GM12878 (cell line): ENCODE results near the gene TBC1D10A. TPM values are rescaled to one million over a fixed set of nuclear protein-coding genes. Genes with fewer than 3 reads are reported as not detected.

ENCODE experiments used
- ATAC-seq: fragments of 200-7000 bp; cut with Tn5 transposase; 3 replicates; pipeline ENCODE4 v1.9.1; 2020; ENCODE audit warnings: mild to moderate bottlenecking, moderate library complexity
- BruUV-seq: library from RNA; stranded (reverse); fragments of 400-500 nt; replicated peaks from 2 replicates; lab custom pipeline; 2021; lab: Mats Ljungman, UMichigan
- CTCF ChIA-PET: fragments of 300-600 bp; sonication (Branson Sonifier 250); formaldehyde crosslinking; extraction: SDS; loops from one replicate; lab custom pipeline; 2021; ENCODE audit warnings: inconsistent platforms; lab: Yijun Ruan, JAX
- POLR2A ChIA-PET: fragments of 350-600 bp; formaldehyde crosslinking; extraction: SDS; loops from one replicate; lab custom pipeline; 2021; ENCODE audit warnings: inconsistent platforms; lab: Charles Lee
- RAD21 ChIA-PET: fragments of 300-600 bp; sonication (Branson Sonifier 250); formaldehyde crosslinking; loops from one replicate; lab custom pipeline; 2023; ENCODE audit warnings: antibody characterized with exemption; ENCODE audit not compliant: unreplicated experiment; lab: Charles Lee
- SMC1A ChIA-PET: fragments of 300-600 bp; sonication (Branson Sonifier 250); formaldehyde crosslinking; loops from one replicate; lab custom pipeline; 2023; ENCODE audit not compliant: unreplicated experiment, uncharacterized antibody; lab: Charles Lee
- DNase-seq: peaks from one replicate; pipeline ENCODE4 v3.0.0-alpha.2; 2011; ENCODE audit warnings: low read depth, low spot score
- FAIRE-seq: peaks from 3 replicates; lab custom pipeline; 2011; peaks lifted over from hg19 to GRCh38; lab: Jason Lieb, UNC
- H2AFZ ChIP-seq: 2 replicates; pipeline ENCODE4 v1.6.0; 2011; ENCODE audit warnings: low read depth, low read length, control low read depth; ENCODE audit not compliant: control insufficient read depth
- H3K27ac ChIP-seq: 2 replicates; pipeline ENCODE4 v1.5.1; 2011; ENCODE audit warnings: control low read depth; ENCODE audit not compliant: control insufficient read depth, insufficient read depth
- H3K27me3 ChIP-seq, 2 experiments: replicated peaks in 1 of 2; 2 replicates each; pipeline versions ENCODE4 v1.6.0 to v1.6.1; 2011; ENCODE audit warnings: low read length in 1 of 2; ENCODE audit not compliant: control insufficient read depth in 2 of 2, insufficient read depth in 2 of 2
- H3K36me3 ChIP-seq, 2 experiments: 2 replicates each; pipeline ENCODE4 v1.5.1; 2011; ENCODE audit warnings: low read length in 1 of 2; ENCODE audit not compliant: control insufficient read depth in 2 of 2, insufficient read depth in 2 of 2
- H3K4me1 ChIP-seq: 2 replicates; pipeline ENCODE4 v1.6.1; 2011; ENCODE audit warnings: mild to moderate bottlenecking, low read length, moderate library complexity, mixed read lengths; ENCODE audit not compliant: control insufficient read depth, insufficient read depth
- H3K4me2 ChIP-seq: 2 replicates; pipeline ENCODE4 v1.6.0; 2011; ENCODE audit warnings: control low read depth; ENCODE audit not compliant: control insufficient read depth, insufficient read depth
- H3K4me3 ChIP-seq: fragments of 200-600 bp; sonication (generic); 2 replicates; pipeline ENCODE4 v1.5.1; 2016
- H3K79me2 ChIP-seq: 2 replicates; pipeline ENCODE4 v1.6.0; 2011; ENCODE audit warnings: low read length; ENCODE audit not compliant: control insufficient read depth, insufficient read depth
- H3K9ac ChIP-seq: 2 replicates; pipeline ENCODE4 v1.8.0; 2011; ENCODE audit warnings: low read length, control low read depth, mixed read lengths; ENCODE audit not compliant: control insufficient read depth, insufficient read depth
- H3K9me3 ChIP-seq: replicated peaks from 3 replicates; pipeline ENCODE4 v1.5.1; 2011; ENCODE audit warnings: mild to moderate bottlenecking, low read length; ENCODE audit not compliant: control insufficient read depth, insufficient read depth
- H4K20me1 ChIP-seq: 2 replicates; pipeline ENCODE4 v1.6.0; 2011; ENCODE audit not compliant: control insufficient read depth, insufficient read depth
- BACH1 ChIP-seq: fragments of 450-650 bp; IDR thresholded peaks from 2 replicates; pipeline ENCODE4 v1.6.1; 2017; ENCODE audit warnings: mild to moderate bottlenecking, borderline replicate concordance
- BMI1 ChIP-seq: fragments of 450-650 bp; IDR thresholded peaks from 2 replicates; pipeline ENCODE4 v1.6.1; 2016; ENCODE audit warnings: mild to moderate bottlenecking, moderate library complexity, borderline replicate concordance
- BRCA1 ChIP-seq: IDR thresholded peaks from 2 replicates; pipeline ENCODE4 v1.6.1; 2011; ENCODE audit warnings: low read depth, low read length, improper control_type of control experiment
- DPF2 ChIP-seq: fragments of 450-650 bp; IDR thresholded peaks from 2 replicates; pipeline ENCODE4 v1.6.1; 2017; ENCODE audit warnings: mild to moderate bottlenecking
- HCFC1 ChIP-seq: fragments of 150-350 bp; IDR thresholded peaks from 2 replicates; pipeline ENCODE4 v1.6.1; 2014; ENCODE audit warnings: low read length
- JUNB ChIP-seq: IDR thresholded peaks from 2 replicates; pipeline ENCODE4 v1.6.1; 2016; ENCODE audit warnings: antibody characterized with exemption, mild to moderate bottlenecking
- JUND ChIP-seq: IDR thresholded peaks from 2 replicates; pipeline ENCODE4 v1.6.1; 2012; ENCODE audit warnings: low read depth, mild to moderate bottlenecking, low read length, improper control_type of control experiment, moderate library complexity
- KAT2A ChIP-seq: conservative IDR thresholded peaks from 2 replicates; pipeline ENCODE4 v1.6.1; 2011; ENCODE audit warnings: low read depth, low read length; ENCODE audit not compliant: control insufficient read depth
- KDM1A ChIP-seq: fragments of 200-600 bp; sonication (generic); IDR thresholded peaks from 2 replicates; pipeline ENCODE4 v1.6.1; 2016; ENCODE audit warnings: borderline replicate concordance
- NFXL1 ChIP-seq: fragments of 450-650 bp; IDR thresholded peaks from 2 replicates; pipeline ENCODE4 v1.6.1; 2017; ENCODE audit warnings: antibody characterized with exemption, mild to moderate bottlenecking, borderline replicate concordance
- RBBP5 ChIP-seq: fragments of 200-600 bp; sonication (generic); conservative IDR thresholded peaks from 2 replicates; pipeline ENCODE4 v1.6.1; 2016
- ZBED1 ChIP-seq: IDR thresholded peaks from 2 replicates; pipeline ENCODE4 v1.6.1; 2016; ENCODE audit warnings: borderline replicate concordance
- ZNF217 ChIP-seq: fragments of 450-650 bp; IDR thresholded peaks from 2 replicates; pipeline ENCODE4 v1.6.1; 2017; ENCODE audit warnings: antibody characterized with exemption, mild to moderate bottlenecking
- WGBS: methylation state at CpG from one replicate; pipeline ENCODE4 v1.1.6; 2016; ENCODE audit warnings: low lambda C conversion rate; ENCODE audit not compliant: insufficient replicate concordance, insufficient coverage; ENCODE audit errors: missing lambda C conversion rate; 5-methylcytosine and 5-hydroxymethylcytosine counted together
- in situ Hi-C: fragments of 300-500 bp; cut with MboI; formaldehyde crosslinking; loops from 9 replicates; pipeline ENCODE4 v1.14.3; 2018; ENCODE audit warnings: mixed read lengths
- intact Hi-C: fragments of 100-400 bp; cut with micrococcal nuclease; formaldehyde crosslinking; loops from one replicate; pipeline ENCODE4 v1.14.2; 2022; ENCODE audit not compliant: unreplicated experiment
- polyA plus RNA-seq, 11 experiments: library from polyadenylated mRNA; depleted of rRNA in 4 of 11; unstranded in 6 of 11; stranded (reverse) in 5 of 11; fragments of >200 nt; fragmentation: Nextera tagmentation in 4 of 11; fragmentation: Illumina TruSeq in 1 of 11; extraction: Ambion mirVana in 4 of 11; extraction: Trizol in 1 of 11; gene quantifications; 1 replicate in 1 of 11; 2 replicates in 10 of 11; pipeline versions ENCODE4 v1.2.1 to v1.2.3, GENCODE V29; 2011 to 2016; ENCODE audit warnings: inconsistent platforms in 2 of 11, missing spikeins in 2 of 11, low read depth in 1 of 11
- total RNA-seq, 4 experiments: library from RNA; depleted of rRNA in 3 of 4; stranded (reverse); fragments of >200 nt in 3 of 4; fragmentation: Illumina TruSeq in 1 of 4; extraction: Trizol in 1 of 4; gene quantifications; 2 replicates each; pipeline versions ENCODE4 v1.2.1 to v1.2.3, GENCODE V29; 2013 to 2021
- TF ChIP-seq, protein P1 (sequence below): fragments of 450-650 bp; IDR thresholded peaks from 2 replicates; pipeline ENCODE4 v1.6.1; 2017; ENCODE audit warnings: mild to moderate bottlenecking
- TF ChIP-seq, protein P2 (sequence below): IDR thresholded peaks from 2 replicates; pipeline ENCODE4 v1.6.1; 2011; ENCODE audit warnings: low read depth, mild to moderate bottlenecking, low read length, moderate library complexity, borderline replicate concordance; ENCODE audit errors: extremely low read depth
- TF ChIP-seq, protein P3 (sequence below): fragments of 450-650 bp; IDR thresholded peaks from 2 replicates; pipeline ENCODE4 v1.6.1; 2017; ENCODE audit warnings: borderline replicate concordance

TBC1D10A gene
- total and polyA plus RNA-seq, 10 of the 15 experiments (the other 5 are each of a cell fraction or from before 2014, with no cell fraction given): 0.27 to 25.7 (median 15.3) TPM

DNA sequence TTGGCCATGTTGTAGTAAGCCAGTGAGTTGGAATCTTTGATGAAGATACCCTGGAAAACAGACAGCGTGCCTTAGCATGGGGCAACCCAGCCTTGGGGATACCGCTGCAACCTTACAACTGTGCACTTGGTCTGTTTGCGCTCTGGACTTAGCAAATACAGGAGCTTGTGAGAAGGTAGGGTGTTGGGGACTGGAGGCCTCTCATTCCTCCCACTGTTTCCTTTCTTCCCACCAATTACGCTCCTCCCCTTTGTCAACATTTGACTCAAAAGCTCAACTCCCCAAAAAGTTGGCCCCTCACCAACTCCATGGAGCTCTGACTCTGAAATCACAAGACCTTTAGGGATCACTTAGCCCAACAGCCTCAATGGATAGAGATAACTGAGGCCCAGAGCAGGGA is 7.9 kb upstream of the TBC1D10A start:
- H2AFZ ChIP-seq: no peak overlapping the region
- ChIA-PET SMC1A (interaction anchor here (1.0 kb wide), 1 partner anchor 18 kb away, joined by 3 read pairs; no protein-coding TSS in a partner anchor), RAD21 (no interaction called here)
- H3K4me1 ChIP-seq: no peaks in the 10 kb centered on the region
- H3K4me2 ChIP-seq: no peak overlapping the region
- ATAC-seq: no peak
- H3K9me3 ChIP-seq: no peaks in the 10 kb centered on the region
- no peak for FAIRE-seq
- peaks cover 48 to 65% of the 10 kb centered on the region in 2 experiments for H3K36me3 ChIP-seq
- no peaks in the 10 kb centered on the region for H3K27me3 ChIP-seq
- no peak overlapping the region for H3K9ac ChIP-seq
- H3K4me3 ChIP-seq: no peak overlapping the region
- TF ChIP-seq, protein P1, sequence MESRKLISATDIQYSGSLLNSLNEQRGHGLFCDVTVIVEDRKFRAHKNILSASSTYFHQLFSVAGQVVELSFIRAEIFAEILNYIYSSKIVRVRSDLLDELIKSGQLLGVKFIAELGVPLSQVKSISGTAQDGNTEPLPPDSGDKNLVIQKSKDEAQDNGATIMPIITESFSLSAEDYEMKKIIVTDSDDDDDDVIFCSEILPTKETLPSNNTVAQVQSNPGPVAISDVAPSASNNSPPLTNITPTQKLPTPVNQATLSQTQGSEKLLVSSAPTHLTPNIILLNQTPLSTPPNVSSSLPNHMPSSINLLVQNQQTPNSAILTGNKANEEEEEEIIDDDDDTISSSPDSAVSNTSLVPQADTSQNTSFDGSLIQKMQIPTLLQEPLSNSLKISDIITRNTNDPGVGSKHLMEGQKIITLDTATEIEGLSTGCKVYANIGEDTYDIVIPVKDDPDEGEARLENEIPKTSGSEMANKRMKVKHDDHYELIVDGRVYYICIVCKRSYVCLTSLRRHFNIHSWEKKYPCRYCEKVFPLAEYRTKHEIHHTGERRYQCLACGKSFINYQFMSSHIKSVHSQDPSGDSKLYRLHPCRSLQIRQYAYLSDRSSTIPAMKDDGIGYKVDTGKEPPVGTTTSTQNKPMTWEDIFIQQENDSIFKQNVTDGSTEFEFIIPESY: no peak
- TF ChIP-seq ZBED1 (no peak), JUNB (no peak), JUND (no peak), DPF2 (no peak), ZNF217 (no peak), BACH1 (no peak), RBBP5 (no peak), KAT2A (no peak), KDM1A (no peak), HCFC1 (no peak), BMI1 (no peak), NFXL1 (no peak), BRCA1 (no peak)
- TF ChIP-seq, protein P2, sequence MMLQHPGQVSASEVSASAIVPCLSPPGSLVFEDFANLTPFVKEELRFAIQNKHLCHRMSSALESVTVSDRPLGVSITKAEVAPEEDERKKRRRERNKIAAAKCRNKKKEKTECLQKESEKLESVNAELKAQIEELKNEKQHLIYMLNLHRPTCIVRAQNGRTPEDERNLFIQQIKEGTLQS: no peak
- TF ChIP-seq, protein P3, sequence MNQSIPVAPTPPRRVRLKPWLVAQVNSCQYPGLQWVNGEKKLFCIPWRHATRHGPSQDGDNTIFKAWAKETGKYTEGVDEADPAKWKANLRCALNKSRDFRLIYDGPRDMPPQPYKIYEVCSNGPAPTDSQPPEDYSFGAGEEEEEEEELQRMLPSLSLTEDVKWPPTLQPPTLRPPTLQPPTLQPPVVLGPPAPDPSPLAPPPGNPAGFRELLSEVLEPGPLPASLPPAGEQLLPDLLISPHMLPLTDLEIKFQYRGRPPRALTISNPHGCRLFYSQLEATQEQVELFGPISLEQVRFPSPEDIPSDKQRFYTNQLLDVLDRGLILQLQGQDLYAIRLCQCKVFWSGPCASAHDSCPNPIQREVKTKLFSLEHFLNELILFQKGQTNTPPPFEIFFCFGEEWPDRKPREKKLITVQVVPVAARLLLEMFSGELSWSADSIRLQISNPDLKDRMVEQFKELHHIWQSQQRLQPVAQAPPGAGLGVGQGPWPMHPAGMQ: no peak
- TF ChIP-seq, all 136 proteins: peak for 0
- in situ Hi-C loops: no loop called here
- no peak for DNase-seq
- Histone ChIP-seq H3K27ac (no peak overlapping the region), H3K79me2 (no peaks in the 10 kb centered on the region), H4K20me1 (no peaks in the 10 kb centered on the region)
- WGBS: 100% methylated on average over 4 of the region's 4 CpGs
- POLR2A ChIA-PET: interaction anchor here (1.1 kb wide), 1 partner anchor 8 kb away, joined by 4 read pairs; the partner anchor contains the start of gene TBC1D10A
- no TSS peak for BruUV-seq
- intact Hi-C loops: no loop called here
- CTCF ChIA-PET: interaction anchor here (2.2 kb wide), 1 partner anchor 47 kb away, joined by 16 read pairs; the partner anchor contains the start of gene CASTOR1
